GM23338 (cell line): ENCODE data around the gene NGEF.

Source experiments
- CREB1 ChIP-seq: fragments of 250-450 bp; sonication (Bioruptor Pico); IDR thresholded peaks from 2 replicates; pipeline ENCODE4 v1.5.0; 2020; ENCODE audit warnings: low read depth, mild to moderate bottlenecking, moderate library complexity
- CTCF ChIP-seq, 2 experiments: fragments of 200-600 bp in 1 of 2; sonication (generic) in 1 of 2; conservative IDR thresholded peaks; 2 replicates each; pipeline versions ENCODE4 v1.5.1 to v1.6.1; 2016 to 2017; ENCODE audit warnings: antibody characterized with exemption in 2 of 2, low read depth in 2 of 2, mild to moderate bottlenecking in 2 of 2, moderate library complexity in 1 of 2
- ETS1 ChIP-seq: IDR thresholded peaks from 2 replicates; pipeline ENCODE4 v1.6.1; 2016; ENCODE audit warnings: antibody characterized with exemption
- EZH2 ChIP-seq: fragments of 200-600 bp; sonication (generic); IDR thresholded peaks from one replicate; pipeline ENCODE4 v1.8.0; 2017; ENCODE audit warnings: antibody characterized with exemption, mild to moderate bottlenecking, low read depth; ENCODE audit not compliant: unreplicated experiment
- EZH2phosphoT487 ChIP-seq: fragments of 200-600 bp; sonication (generic); IDR thresholded peaks from one replicate; pipeline ENCODE4 v1.8.1; 2018; ENCODE audit warnings: antibody characterized with exemption; ENCODE audit not compliant: unreplicated experiment
- POLR2AphosphoS5 ChIP-seq: IDR thresholded peaks from 2 replicates; pipeline ENCODE4 v1.6.1; 2016; ENCODE audit warnings: antibody characterized with exemption, low read depth
- REST ChIP-seq: IDR thresholded peaks from one replicate; pipeline ENCODE4 v1.6.1; 2018; ENCODE audit warnings: antibody characterized with exemption; ENCODE audit not compliant: unreplicated experiment
- ZNF462 ChIP-seq: fragments of 250-450 bp; sonication (Bioruptor Pico); IDR thresholded peaks from 2 replicates; pipeline ENCODE4 v1.5.0; 2020; ENCODE audit warnings: mild to moderate bottlenecking, moderate library complexity

GRCh38 chr2:232959139-232959538, 53.9 kb downstream of the NGEF start:
- no peak for TF ChIP-seq CTCF (conservative IDR thresholded peaks at IDR 0.05; ENCODE audit: low read depth in 2 of 2)
- no peak for TF ChIP-seq POLR2AphosphoS5
- no peak for TF ChIP-seq EZH2
- TF ChIP-seq EZH2phosphoT487: no peak
- no peak for TF ChIP-seq CREB1 (CRISPR knock-in tag)
- TF ChIP-seq REST: no peak
- no peak for TF ChIP-seq ZNF462 (CRISPR knock-in tag)
- no peak for TF ChIP-seq ETS1
